Keratinocyte (primary cell): ENCODE data around the gene SELENOV. TPM values are rescaled to one million over a fixed set of nuclear protein-coding genes. Genes with fewer than 3 reads are reported as not detected.

Experiments used
- DNase-seq: peaks from one replicate; pipeline ENCODE4 v3.0.0-alpha.2; 2011; ENCODE audit warnings: low read depth, missing footprints, low spot score
- FAIRE-seq: peaks from 2 replicates; lab custom pipeline; 2011; peaks lifted over from hg19 to GRCh38; lab: Jason Lieb, UNC
- H2AFZ ChIP-seq: 2 replicates; pipeline ENCODE4 v1.6.0; 2012; ENCODE audit warnings: low read length, control low read depth, inconsistent platforms; ENCODE audit not compliant: control insufficient read depth
- H3K27ac ChIP-seq: 2 replicates; pipeline ENCODE4 v1.5.1; 2011; ENCODE audit warnings: low read length; ENCODE audit not compliant: control insufficient read depth, insufficient read depth
- H3K27me3 ChIP-seq: 3 replicates; pipeline ENCODE4 v1.6.0; 2011; ENCODE audit warnings: low read length; ENCODE audit not compliant: control insufficient read depth, insufficient read depth; ENCODE audit errors: extremely low read depth
- H3K36me3 ChIP-seq, 2 experiments: 2 replicates in 1 of 2; 3 replicates in 1 of 2; pipeline ENCODE4 v1.5.1; 2011; ENCODE audit warnings: low read length in 2 of 2, mild to moderate bottlenecking in 1 of 2; ENCODE audit not compliant: control insufficient read depth in 2 of 2, insufficient read depth in 2 of 2; ENCODE audit errors: extremely low read depth in 1 of 2
- H3K4me1 ChIP-seq: 3 replicates; pipeline ENCODE4 v1.5.1; 2011; ENCODE audit warnings: low read length; ENCODE audit not compliant: control insufficient read depth, insufficient read depth; ENCODE audit errors: extremely low read depth
- H3K4me2 ChIP-seq: 3 replicates; pipeline ENCODE4 v1.6.0; 2011; ENCODE audit warnings: low read depth, low read length; ENCODE audit not compliant: control insufficient read depth, insufficient read depth; ENCODE audit errors: extremely low read depth
- H3K4me3 ChIP-seq, 3 experiments: fragments of 200-600 bp in 1 of 3; sonication (generic) in 1 of 3; 2 replicates in 2 of 3; 3 replicates in 1 of 3; pipeline ENCODE4 v1.5.1; 2011 to 2016; ENCODE audit warnings: low read length in 3 of 3, mild to moderate bottlenecking in 3 of 3, control low read depth in 2 of 3, inconsistent platforms in 1 of 3, low read depth in 1 of 3, mixed read lengths in 1 of 3, mixed run types in 1 of 3, moderate library complexity in 1 of 3; ENCODE audit not compliant: control insufficient read depth in 2 of 3, insufficient read depth in 2 of 3; ENCODE audit errors: extremely low read depth in 1 of 3
- H3K79me2 ChIP-seq: 2 replicates; pipeline ENCODE4 v1.6.0; 2012; ENCODE audit warnings: low read length; ENCODE audit not compliant: control insufficient read depth, insufficient read depth
- H3K9ac ChIP-seq: 3 replicates; pipeline ENCODE4 v1.6.0; 2011; ENCODE audit warnings: low read length; ENCODE audit not compliant: control insufficient read depth, insufficient read depth; ENCODE audit errors: extremely low read depth
- H3K9me1 ChIP-seq: 3 replicates; pipeline ENCODE4 v1.6.0; 2011; ENCODE audit warnings: low read length; ENCODE audit not compliant: control insufficient read depth, insufficient read depth; ENCODE audit errors: extremely low read depth
- H3K9me3 ChIP-seq: 2 replicates; pipeline ENCODE4 v1.5.1; 2012; ENCODE audit warnings: low read depth, low read length; ENCODE audit not compliant: control insufficient read depth
- H4K20me1 ChIP-seq: 3 replicates; pipeline ENCODE4 v1.6.0; 2011; ENCODE audit warnings: low read length; ENCODE audit not compliant: control insufficient read depth, insufficient read depth; ENCODE audit errors: extremely low read depth
- CTCF ChIP-seq, 3 experiments: IDR thresholded peaks in 1 of 3; conservative IDR thresholded peaks in 1 of 3; optimal IDR thresholded peaks in 1 of 3; 2 replicates in 2 of 3; 3 replicates in 1 of 3; pipeline versions ENCODE3 to v1.5.1; 2011; ENCODE audit warnings: low read length in 3 of 3, mild to moderate bottlenecking in 3 of 3, moderate library complexity in 2 of 3, control low read depth in 1 of 3, inconsistent platforms in 1 of 3; ENCODE audit not compliant: insufficient read depth in 2 of 3; ENCODE audit errors: extremely low read depth in 1 of 3
- EZH2 ChIP-seq: IDR thresholded peaks from one replicate; pipeline ENCODE4 v1.6.1; 2012; ENCODE audit warnings: inconsistent platforms, mild to moderate bottlenecking, low read length, moderate library complexity
- dilution Hi-C: fragments of 300-500 bp; cut with MboI; formaldehyde crosslinking; loops from one replicate; pipeline ENCODE4 v1.7.0; 2020; ENCODE audit warnings: low sequenced_read_pairs; ENCODE audit not compliant: extremely low pct_ligation_motif_present
- polyA plus RNA-seq, 5 experiments: library from polyadenylated mRNA; depleted of rRNA in 3 of 5; stranded (reverse) in 3 of 5; stranded (forward) in 1 of 5; unstranded in 1 of 5; fragments of >200 nt; gene quantifications; 1 replicate in 1 of 5; 2 replicates in 3 of 5; 3 replicates in 1 of 5; pipeline versions ENCODE4 v1.2.1 to v1.2.3, GENCODE V29; 2011 to 2012; ENCODE audit warnings: missing spikeins in 2 of 5, low read depth in 1 of 5, low replicate concordance in 1 of 5

The SELENOV gene
- polyA plus RNA-seq, 1 donor (not counting 4 experiments of a cell fraction or from before 2014, with no cell fraction given) = not detected

DNA sequence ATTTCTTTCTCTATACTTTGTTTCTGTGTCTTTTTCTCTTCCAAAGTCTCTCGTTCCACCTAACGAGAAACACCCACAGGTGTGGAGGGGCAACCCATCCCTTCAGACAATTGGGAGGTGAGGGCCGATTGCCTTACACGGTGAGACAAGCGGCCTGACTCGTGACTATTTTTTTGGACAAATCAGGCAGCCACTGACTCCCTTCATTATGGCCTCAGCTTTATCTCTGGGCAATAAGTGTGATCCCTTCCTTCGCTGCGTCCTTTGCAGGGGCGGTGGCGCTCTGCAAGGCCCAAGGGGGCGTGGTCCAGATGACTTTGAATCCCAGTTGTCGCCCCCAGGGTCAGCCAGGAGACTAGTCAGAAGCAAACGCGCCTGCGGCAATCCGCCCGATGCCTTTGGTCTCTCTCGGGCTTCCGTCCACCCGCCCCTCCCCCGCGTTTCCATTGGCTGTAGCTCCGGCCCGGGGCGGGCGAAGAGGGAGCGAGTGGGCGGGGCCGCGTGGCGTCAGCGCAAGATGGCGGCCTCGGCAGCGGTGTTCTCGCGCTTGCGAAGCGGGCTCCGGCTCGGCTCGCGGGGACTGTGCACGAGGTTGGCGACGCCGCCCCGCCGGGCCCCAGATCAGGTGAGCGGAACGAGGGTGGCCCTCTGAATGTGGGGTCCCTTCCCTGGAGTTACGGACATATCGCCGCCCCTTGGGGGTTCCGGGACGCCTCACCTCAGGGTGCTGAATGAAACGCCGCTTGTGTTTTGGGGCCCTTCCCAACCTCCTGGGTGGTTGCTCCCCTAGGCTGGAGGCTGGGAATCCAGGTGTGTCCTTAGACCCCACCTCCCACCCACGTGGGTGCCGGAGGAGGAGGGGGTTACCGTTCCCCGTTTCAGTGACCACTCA is 34.4 kb upstream of the SELENOV start, which contains the start of gene TIMM50:
TIMM50 (plus strand) TSS at position 502 of the 892 bp plus-strand sequence; CDS start at position 518, 16 bp downstream.
- Histone ChIP-seq H3K9ac (peak within 1 kb of the TSS; percentile 99), H4K20me1 (no peaks in the 10 kb centered on the region), H3K4me1 (peaks cover 16% of the 10 kb centered on the region), H2AFZ (peak within 1 kb of the TSS; percentile 95), H3K4me3 (peak within 1 kb of the TSS; percentile 81 to 89 (median 83)), H3K9me3 (no peaks in the 10 kb centered on the region), H3K4me2 (peak within 1 kb of the TSS; percentile 99), H3K27me3 (no peaks in the 10 kb centered on the region), H3K27ac (peak within 1 kb of the TSS; percentile 94), H3K36me3 (peaks cover 22 to 31% of the 10 kb centered on the region in 2 experiments), H3K79me2 (peaks cover 24% of the 10 kb centered on the region), H3K9me1 (no peaks in the 10 kb centered on the region)
- dilution Hi-C loops = no loop called here
- DNase-seq (peak; percentile 83), FAIRE-seq (peak; percentile 56)
- TF ChIP-seq EZH2 = no peak
- TF ChIP-seq CTCF (optimal IDR thresholded peaks at IDR 0.05 in 1 of 3, IDR thresholded peaks at IDR 0.05 in 1 of 3, conservative IDR thresholded peaks at IDR 0.05 in 1 of 3; ENCODE audit: extremely low read depth in 1 of 3, insufficient read depth in 2 of 3, low read length in 3 of 3) = no peak

DNA sequence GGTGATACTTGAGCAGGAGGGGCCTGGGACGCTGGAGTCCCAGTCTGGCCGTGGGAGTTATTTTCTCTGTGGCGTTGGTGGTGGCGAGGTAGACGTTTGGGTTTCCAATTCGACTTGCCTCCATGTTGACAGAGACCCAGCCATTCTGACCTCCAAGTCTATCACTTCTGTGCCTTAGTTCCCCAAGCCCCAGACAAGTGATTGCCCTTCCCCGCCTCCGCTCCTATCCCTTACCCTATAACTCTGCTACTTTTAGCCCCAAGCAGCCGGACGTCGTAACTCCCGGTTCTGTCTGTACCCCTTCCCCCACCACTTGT is 33.8 kb upstream of the SELENOV start:
- Histone ChIP-seq H3K36me3 (peaks cover 21 to 31% of the 10 kb centered on the region in 2 experiments), H3K9ac (peak overlapping the region; percentile 99), H3K4me1 (peaks cover 16% of the 10 kb centered on the region), H3K27ac (peak overlapping the region; percentile 94), H3K4me2 (peak overlapping the region; percentile 99), H2AFZ (peak overlapping the region; percentile 83), H4K20me1 (no peaks in the 10 kb centered on the region), H3K27me3 (no peaks in the 10 kb centered on the region), H3K79me2 (peaks cover 27% of the 10 kb centered on the region), H3K9me1 (no peaks in the 10 kb centered on the region), H3K4me3 (peak overlapping the region; percentile 81 to 89 (median 83)), H3K9me3 (no peaks in the 10 kb centered on the region)
- TF ChIP-seq EZH2 (no peak), CTCF (optimal IDR thresholded peaks at IDR 0.05 in 1 of 3, IDR thresholded peaks at IDR 0.05 in 1 of 3, conservative IDR thresholded peaks at IDR 0.05 in 1 of 3; ENCODE audit: extremely low read depth in 1 of 3, insufficient read depth in 2 of 3, low read length in 3 of 3) (no peak)
- FAIRE-seq = no peak
- dilution Hi-C loops = no loop called here
- no peak for DNase-seq
